MM.1S (cell line): ENCODE data around the gene ARL6IP6.

Experiments used
- CTCF ChIP-seq: fragments of 300-600 bp; sonication (generic); IDR thresholded peaks from 2 replicates; pipeline ENCODE4 v1.5.1; 2016; ENCODE audit warnings: antibody characterized with exemption, low read length, mixed read lengths
- EZH2phosphoT487 ChIP-seq: fragments of 300-600 bp; sonication (generic); IDR thresholded peaks from 2 replicates; pipeline ENCODE4 v1.6.1; 2018; ENCODE audit warnings: antibody characterized with exemption, low read length

- TF ChIP-seq CTCF (no peak), EZH2phosphoT487 (no peak)
These were observed 25.4 kb upstream of the ARL6IP6 start for GRCh38 chr2:152693033-152693432.
